HepG2 (cell line): ENCODE measurements around the gene SPATA13. TPM values are rescaled to one million over a fixed set of nuclear protein-coding genes. Genes with fewer than 3 reads are reported as not detected.

Source experiments
- CAMTA2 ChIP-seq: sonication (generic); formaldehyde crosslinking; IDR thresholded peaks from 2 replicates; pipeline ENCODE4 v1.4.0; 2020; ENCODE audit warnings: mild to moderate bottlenecking, missing genetic modification reagents, borderline replicate concordance
- FOXC1 ChIP-seq: sonication (generic); formaldehyde crosslinking; IDR thresholded peaks from 2 replicates; pipeline ENCODE4 v1.8.0; 2022; ENCODE audit warnings: mild to moderate bottlenecking, missing genetic modification reagents, borderline replicate concordance
- HBP1 ChIP-seq: IDR thresholded peaks from 2 replicates; pipeline ENCODE4 v1.6.1; 2016; ENCODE audit warnings: low read depth, control low read depth
- HINFP ChIP-seq: sonication (generic); formaldehyde crosslinking; IDR thresholded peaks from 2 replicates; pipeline ENCODE4 v1.4.0; 2020; ENCODE audit warnings: low read depth, mild to moderate bottlenecking, missing genetic modification reagents
- KLF16 ChIP-seq, 2 experiments: sonication (generic) in 1 of 2; formaldehyde crosslinking in 1 of 2; IDR thresholded peaks; 2 replicates each; pipeline versions ENCODE4 v1.6.1 to v1.8.0; 2016 to 2023; ENCODE audit warnings: missing genetic modification reagents in 2 of 2, missing compliant biosample characterization in 1 of 2
- MAZ ChIP-seq, 2 experiments: sonication (generic) in 1 of 2; formaldehyde crosslinking in 1 of 2; IDR thresholded peaks; 2 replicates each; pipeline versions ENCODE4 v1.5.0 to v1.6.1; 2012 to 2020; ENCODE audit warnings: low read depth in 2 of 2, mild to moderate bottlenecking in 2 of 2, borderline replicate concordance in 1 of 2, improper control_type of control experiment in 1 of 2, low read length in 1 of 2, missing genetic modification reagents in 1 of 2, moderate library complexity in 1 of 2
- PAXIP1 ChIP-seq: sonication (generic); formaldehyde crosslinking; conservative IDR thresholded peaks from 2 replicates; pipeline ENCODE4 v1.4.0; 2020; ENCODE audit warnings: mild to moderate bottlenecking, missing genetic modification reagents, moderate library complexity
- RFX5 ChIP-seq: IDR thresholded peaks from 2 replicates; pipeline ENCODE4 v1.6.1; 2011; ENCODE audit warnings: low read depth, low read length, improper control_type of control experiment
- RORA ChIP-seq: sonication (generic); formaldehyde crosslinking; IDR thresholded peaks from 2 replicates; pipeline ENCODE4 v1.5.0; 2020; ENCODE audit warnings: mild to moderate bottlenecking, missing genetic modification reagents, moderate library complexity
- SATB2 ChIP-seq: sonication (generic); formaldehyde crosslinking; IDR thresholded peaks from 2 replicates; pipeline ENCODE4 v1.5.0; 2020; ENCODE audit warnings: missing genetic modification reagents
- SPEN ChIP-seq: sonication (generic); formaldehyde crosslinking; IDR thresholded peaks from 2 replicates; pipeline ENCODE4 v1.5.1; 2020; ENCODE audit warnings: low read depth, mild to moderate bottlenecking, missing genetic modification reagents
- ZBTB21 ChIP-seq: sonication (generic); formaldehyde crosslinking; IDR thresholded peaks from 2 replicates; pipeline ENCODE4 v1.4.0; 2020; ENCODE audit warnings: missing genetic modification reagents
- ZBTB49 ChIP-seq: sonication (generic); formaldehyde crosslinking; IDR thresholded peaks from 2 replicates; pipeline ENCODE4 v1.4.0; 2020; ENCODE audit warnings: missing genetic modification reagents, borderline replicate concordance
- ZNF12 ChIP-seq: sonication (generic); formaldehyde crosslinking; IDR thresholded peaks from 2 replicates; pipeline ENCODE4 v1.5.0; 2020; ENCODE audit warnings: missing genetic modification reagents
- ZNF160 ChIP-seq: sonication (generic); formaldehyde crosslinking; IDR thresholded peaks from 2 replicates; pipeline ENCODE4 v1.8.0; 2022; ENCODE audit warnings: mild to moderate bottlenecking, inconsistent platforms, missing genetic modification reagents
- ZNF207 ChIP-seq: fragments of 450-650 bp; IDR thresholded peaks from 2 replicates; pipeline ENCODE4 v1.6.1; 2016; ENCODE audit warnings: antibody characterized with exemption, borderline replicate concordance
- ZNF296 ChIP-seq: sonication (generic); formaldehyde crosslinking; conservative IDR thresholded peaks from 2 replicates; pipeline ENCODE4 v1.5.0; 2020; ENCODE audit warnings: mild to moderate bottlenecking, missing genetic modification reagents
- ZNF354B ChIP-seq: sonication (generic); formaldehyde crosslinking; IDR thresholded peaks from 2 replicates; pipeline ENCODE4 v1.8.0; 2022; ENCODE audit warnings: mild to moderate bottlenecking, missing genetic modification reagents
- ZNF543 ChIP-seq: sonication (generic); formaldehyde crosslinking; IDR thresholded peaks from 2 replicates; pipeline ENCODE4 v1.4.0; 2020; ENCODE audit warnings: mild to moderate bottlenecking, missing genetic modification reagents
- polyA plus RNA-seq, 8 experiments: library from polyadenylated mRNA; depleted of rRNA in 3 of 8; stranded (reverse) in 7 of 8; unstranded in 1 of 8; fragments of >200 nt; fragmentation: Illumina TruSeq in 4 of 8; extraction: Trizol in 4 of 8; gene quantifications; 2 replicates each; pipeline versions ENCODE4 v1.2.1 to v1.2.3, GENCODE V29; 2011 to 2016; ENCODE audit warnings: low read depth in 4 of 8, missing spikeins in 1 of 8, mixed read lengths in 1 of 8; ENCODE audit not compliant: insufficient read depth in 1 of 8
- total RNA-seq, 5 experiments: library from RNA; depleted of rRNA; stranded (reverse); fragments of >200 nt; fragmentation: Illumina TruSeq; extraction: Trizol; gene quantifications; 2 replicates each; pipeline ENCODE4 v1.2.3, GENCODE V29; 2016; ENCODE audit warnings: low read depth in 1 of 5

SPATA13 gene
- total and polyA plus RNA-seq, 2 of the 13 experiments (the other 11 are each of a cell fraction or from before 2014, with no cell fraction given): 11.3 to 14.2 TPM

GRCh38 chr13:24184265-24184841 lies 23.8 kb downstream of the SPATA13 start (continued):
- TF ChIP-seq FOXC1: no peak
- TF ChIP-seq ZNF354B: 0 out of 2 replicates have a peak, but pooled peaks have one; percentile 54
- no peak; the same call in 1 of the 2 replicates for TF ChIP-seq RFX5
- no peak for TF ChIP-seq ZNF12 (CRISPR knock-in tag)
- TF ChIP-seq ZNF160 (CRISPR knock-in tag): no peak
- no peak for TF ChIP-seq ZBTB49 (CRISPR knock-in tag)
- peak in 1 of 2 experiments; percentile 12; a peak in 1 of 4 replicates for TF ChIP-seq KLF16 (CRISPR knock-in tag; IDR thresholded peaks at IDR 0.05)
- TF ChIP-seq MAZ (IDR thresholded peaks at IDR 0.05; ENCODE audit: borderline replicate concordance, low read depth, low read length): no peak
- TF ChIP-seq MAZ (CRISPR knock-in tag; IDR thresholded peaks at IDR 0.05; ENCODE audit: low read depth): no peak
- TF ChIP-seq ZNF296 (CRISPR knock-in tag): no peak
- 0 out of 2 replicates have a peak, but pooled peaks have one; percentile 44 for TF ChIP-seq HBP1 (CRISPR knock-in tag)
- no peak for TF ChIP-seq CAMTA2
- TF ChIP-seq HINFP (CRISPR knock-in tag): no peak
- 0 out of 2 replicates have a peak, but pooled peaks have one; percentile 32 for TF ChIP-seq ZBTB21
- no peak for TF ChIP-seq RORA (CRISPR knock-in tag)
- no peak for TF ChIP-seq SATB2 (CRISPR knock-in tag)
- peak; percentile 89 for TF ChIP-seq PAXIP1 (CRISPR knock-in tag)
- no peak for TF ChIP-seq SPEN (CRISPR knock-in tag)
- TF ChIP-seq ZNF543: peak; percentile 27; the same call in 1 of the 2 replicates
- no peak for TF ChIP-seq ZNF207
